ENCODE data around the gene NPAS2. TPM values are rescaled to one million over a fixed set of nuclear protein-coding genes. Genes with fewer than 3 reads are reported as not detected.

Gene NPAS2
- total RNA-seq, 1 donor from 2014 or later: 5.5 TPM

DNA sequence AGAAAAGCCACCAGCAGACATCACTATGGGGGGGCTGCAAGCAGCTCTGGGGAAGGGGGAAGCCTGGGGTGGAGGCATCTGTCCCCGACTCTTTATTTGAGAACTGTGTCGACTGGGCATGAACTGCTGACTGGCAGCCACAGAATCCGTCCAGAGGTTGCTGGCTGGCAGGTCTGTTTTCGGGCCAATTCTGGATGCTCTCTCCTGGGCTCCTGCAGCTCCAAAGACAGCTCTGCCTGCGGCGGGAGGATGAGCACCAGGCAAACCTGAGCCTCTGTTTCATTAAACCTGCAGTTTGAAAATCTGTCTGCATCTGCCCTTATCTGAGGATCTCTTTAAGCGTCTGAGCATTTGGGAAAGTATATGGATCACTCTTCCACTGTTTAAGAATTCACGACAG, 147.8 kb downstream of the NPAS2 start:
- no peak overlapping the region for H3K4me3 ChIP-seq (ENCODE audit: insufficient read depth, low read depth, low read length)
- no peak overlapping the region for H3K4me3 Mint-ChIP-seq (ENCODE audit: unreplicated experiment)
- peaks cover 6% of the 10 kb centered on the region for H3K36me3 Mint-ChIP-seq (ENCODE audit: low read depth, unreplicated experiment)
- no peaks in the 10 kb centered on the region for H3K4me1 Mint-ChIP-seq (ENCODE audit: low read depth, unreplicated experiment)
- no peaks in the 10 kb centered on the region for H3K9me3 ChIP-seq (ENCODE audit: insufficient read depth, low read depth, low read length)
- no peak for TF ChIP-seq EZH2 (IDR thresholded peaks at IDR 0.05; ENCODE audit: insufficient read depth, low read length)
- TF ChIP-seq CTCF (IDR thresholded peaks at IDR 0.05; ENCODE audit: insufficient read depth, low read depth, low read length): no peak
- H3K27ac ChIP-seq (ENCODE audit: low read depth, low read length): no peak overlapping the region
- H3K4me2 ChIP-seq (ENCODE audit: low read length): no peak overlapping the region
- no peak overlapping the region for H3K27ac Mint-ChIP-seq (ENCODE audit: unreplicated experiment)
- peaks cover 8% of the 10 kb centered on the region for H3K36me3 ChIP-seq (ENCODE audit: insufficient read depth, low read length)
- DNase-seq (ENCODE audit: low read depth) (no peak), FAIRE-seq (no peak)
- no peaks in the 10 kb centered on the region for H3K4me1 ChIP-seq (ENCODE audit: insufficient read depth, low read length)
- H3K27me3 Mint-ChIP-seq (ENCODE audit: low read depth, unreplicated experiment): peaks cover 14% of the 10 kb centered on the region
- no peak overlapping the region for H2AFZ ChIP-seq (ENCODE audit: low read depth, low read length)
- H4K20me1 ChIP-seq (ENCODE audit: insufficient read depth, low read length): no peaks in the 10 kb centered on the region
- no peaks in the 10 kb centered on the region for H3K79me2 ChIP-seq (ENCODE audit: insufficient read depth, low read length)
- H3K9ac ChIP-seq (ENCODE audit: low read length): no peak overlapping the region
- H3K27me3 ChIP-seq (ENCODE audit: insufficient read depth, low read length): no peaks in the 10 kb centered on the region
- H3K9me3 Mint-ChIP-seq (ENCODE audit: unreplicated experiment): peaks cover 1% of the 10 kb centered on the region

DNA sequence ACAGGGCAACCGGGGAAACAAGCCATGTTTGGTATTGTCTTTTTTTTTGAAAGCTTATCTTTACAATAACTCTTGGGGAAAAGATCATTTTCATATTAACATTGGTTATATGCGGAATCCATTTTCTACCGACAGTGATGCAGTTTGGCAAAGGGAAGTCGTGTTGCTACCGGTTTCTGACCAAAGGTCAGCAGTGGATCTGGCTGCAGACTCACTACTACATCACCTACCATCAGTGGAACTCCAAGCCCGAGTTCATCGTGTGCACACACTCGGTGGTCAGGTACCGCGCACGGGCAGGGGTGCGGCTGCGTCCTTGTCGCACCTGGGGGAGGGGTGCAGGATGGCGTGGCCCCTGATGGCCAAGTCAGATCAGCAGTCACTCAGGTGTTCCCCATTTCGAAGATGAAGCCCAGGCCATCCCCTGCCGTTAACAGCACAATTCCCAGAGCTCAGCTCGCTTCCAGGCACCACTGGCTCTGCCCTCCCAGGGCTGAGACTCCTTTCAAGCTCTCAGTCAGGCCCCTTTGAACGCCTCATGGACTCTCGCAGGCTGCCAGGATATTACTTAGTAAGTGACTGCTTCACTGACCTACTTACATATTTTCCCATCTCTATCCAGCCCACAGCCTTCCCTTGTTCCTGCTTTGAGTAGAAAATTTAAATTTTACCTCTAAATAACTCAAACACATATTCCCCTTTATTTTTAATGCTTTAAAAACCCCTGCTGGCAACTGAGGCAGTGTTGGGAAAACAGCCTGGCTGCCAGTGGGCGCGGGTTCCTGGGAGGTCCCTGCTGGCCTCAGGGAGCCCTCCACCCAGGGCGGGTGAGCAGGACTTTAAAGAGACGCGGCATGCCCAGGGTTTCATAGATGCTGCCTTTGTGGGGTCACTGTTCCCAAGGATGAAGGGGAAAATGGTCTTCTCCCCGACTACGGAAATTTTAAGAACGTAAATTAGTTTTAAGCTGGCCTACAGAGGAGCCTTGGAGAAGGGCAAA, 148.5 kb downstream of the NPAS2 start:
- H3K36me3 Mint-ChIP-seq (ENCODE audit: low read depth, unreplicated experiment): peaks cover 9% of the 10 kb centered on the region
- Histone ChIP-seq H4K20me1 (ENCODE audit: insufficient read depth, low read length) (no peaks in the 10 kb centered on the region), H3K4me2 (ENCODE audit: low read length) (no peak overlapping the region), H3K27ac (ENCODE audit: low read depth, low read length) (no peak overlapping the region), H2AFZ (ENCODE audit: low read depth, low read length) (no peak overlapping the region), H3K4me1 (ENCODE audit: insufficient read depth, low read length) (no peaks in the 10 kb centered on the region), H3K27me3 (ENCODE audit: insufficient read depth, low read length) (no peaks in the 10 kb centered on the region), H3K9ac (ENCODE audit: low read length) (no peak overlapping the region), H3K79me2 (ENCODE audit: insufficient read depth, low read length) (no peaks in the 10 kb centered on the region), H3K9me3 (ENCODE audit: insufficient read depth, low read depth, low read length) (no peaks in the 10 kb centered on the region), H3K36me3 (ENCODE audit: insufficient read depth, low read length) (peaks cover 8% of the 10 kb centered on the region), H3K4me3 (ENCODE audit: insufficient read depth, low read depth, low read length) (no peak overlapping the region)
- no peaks in the 10 kb centered on the region for H3K4me1 Mint-ChIP-seq (ENCODE audit: low read depth, unreplicated experiment)
- no peak overlapping the region for H3K4me3 Mint-ChIP-seq (ENCODE audit: unreplicated experiment)
- no peak overlapping the region for H3K27ac Mint-ChIP-seq (ENCODE audit: unreplicated experiment)
- peaks cover 1% of the 10 kb centered on the region for H3K9me3 Mint-ChIP-seq (ENCODE audit: unreplicated experiment)
- peaks cover 16% of the 10 kb centered on the region for H3K27me3 Mint-ChIP-seq (ENCODE audit: low read depth, unreplicated experiment)
- TF ChIP-seq CTCF (IDR thresholded peaks at IDR 0.05; ENCODE audit: insufficient read depth, low read depth, low read length) (no peak), EZH2 (IDR thresholded peaks at IDR 0.05; ENCODE audit: insufficient read depth, low read length) (no peak)
- no peak for FAIRE-seq
- no peak for DNase-seq (ENCODE audit: low read depth)

DNA sequence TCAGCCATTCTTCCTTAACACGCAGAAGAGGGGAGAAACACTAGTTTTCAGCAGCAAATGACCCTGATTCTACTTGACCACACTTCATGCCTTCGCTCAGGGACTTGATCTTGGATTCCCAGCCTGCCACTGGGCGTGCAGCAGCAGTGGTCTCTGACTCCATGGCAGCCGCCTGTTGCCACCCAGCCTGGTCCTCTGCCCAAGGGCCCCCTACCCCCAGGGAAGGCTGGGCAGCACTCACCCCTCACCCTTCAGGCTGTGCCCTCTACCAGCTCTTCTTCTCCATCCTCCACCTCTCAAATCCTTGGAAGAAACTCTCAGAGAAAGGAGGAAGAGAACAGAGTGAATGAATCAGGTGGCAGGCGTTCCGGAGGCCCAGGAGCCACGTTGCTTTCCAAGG, 150.1 kb downstream of the NPAS2 start:
- no peak overlapping the region for H3K4me3 Mint-ChIP-seq (ENCODE audit: unreplicated experiment)
- H3K4me3 ChIP-seq (ENCODE audit: insufficient read depth, low read depth, low read length): no peak overlapping the region
- no peaks in the 10 kb centered on the region for H3K9me3 ChIP-seq (ENCODE audit: insufficient read depth, low read depth, low read length)
- H3K4me1 ChIP-seq (ENCODE audit: insufficient read depth, low read length): no peaks in the 10 kb centered on the region
- TF ChIP-seq EZH2 (IDR thresholded peaks at IDR 0.05; ENCODE audit: insufficient read depth, low read length): no peak
- TF ChIP-seq CTCF (IDR thresholded peaks at IDR 0.05; ENCODE audit: insufficient read depth, low read depth, low read length): no peak
- peaks cover 8% of the 10 kb centered on the region for H3K36me3 ChIP-seq (ENCODE audit: insufficient read depth, low read length)
- H3K9me3 Mint-ChIP-seq (ENCODE audit: unreplicated experiment): peaks cover 1% of the 10 kb centered on the region
- peaks cover 16% of the 10 kb centered on the region for H3K27me3 Mint-ChIP-seq (ENCODE audit: low read depth, unreplicated experiment)
- no peak overlapping the region for H3K4me2 ChIP-seq (ENCODE audit: low read length)
- no peak overlapping the region for H3K27ac ChIP-seq (ENCODE audit: low read depth, low read length)
- DNase-seq (ENCODE audit: low read depth): no peak
- no peaks in the 10 kb centered on the region for H3K79me2 ChIP-seq (ENCODE audit: insufficient read depth, low read length)
- H3K36me3 Mint-ChIP-seq (ENCODE audit: low read depth, unreplicated experiment): peaks cover 13% of the 10 kb centered on the region
- no peak for FAIRE-seq
- H3K4me1 Mint-ChIP-seq (ENCODE audit: low read depth, unreplicated experiment): no peaks in the 10 kb centered on the region
- H3K27me3 ChIP-seq (ENCODE audit: insufficient read depth, low read length): no peaks in the 10 kb centered on the region
- no peak overlapping the region for H3K27ac Mint-ChIP-seq (ENCODE audit: unreplicated experiment)
- H3K9ac ChIP-seq (ENCODE audit: low read length): no peak overlapping the region
- no peak overlapping the region for H2AFZ ChIP-seq (ENCODE audit: low read depth, low read length)
- no peaks in the 10 kb centered on the region for H4K20me1 ChIP-seq (ENCODE audit: insufficient read depth, low read length)

Measured in astrocyte (in vitro differentiated cells and primary cell).